ENCODE measurements around the gene TSHB.
"Not testable (repeated sequence)": the region's sequence is repeated elsewhere in the genome, so short reads cannot be mapped to it uniquely, and the experiment has no call there.

The TSHB gene

DNA sequence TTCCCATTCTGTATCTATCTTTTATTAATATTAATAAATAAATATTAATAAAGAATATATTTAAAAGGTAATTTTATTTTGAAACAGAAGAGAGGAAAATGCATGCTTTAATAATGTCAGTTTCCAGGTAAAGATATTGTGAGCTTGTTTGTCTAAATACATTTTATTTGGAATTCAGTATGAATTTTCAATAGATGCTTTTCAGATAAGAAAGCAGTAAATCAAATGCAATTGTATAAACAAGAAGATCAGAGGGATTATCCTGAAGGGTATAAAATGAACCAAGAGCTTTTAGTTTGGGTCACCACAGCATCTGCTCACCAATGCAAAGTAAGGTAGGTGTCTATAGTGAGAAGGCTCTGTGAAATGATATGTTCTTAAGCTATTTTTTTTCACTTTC lies at the start of gene TSHB:
TSS of gene TSHB (plus strand) at position 301 of the 400 bp plus-strand sequence. CDS start 3,537 bp downstream, outside the sequence.
- no peak for FAIRE-seq
- no peak for DNase-seq (ENCODE audit: low spot score)

DNA sequence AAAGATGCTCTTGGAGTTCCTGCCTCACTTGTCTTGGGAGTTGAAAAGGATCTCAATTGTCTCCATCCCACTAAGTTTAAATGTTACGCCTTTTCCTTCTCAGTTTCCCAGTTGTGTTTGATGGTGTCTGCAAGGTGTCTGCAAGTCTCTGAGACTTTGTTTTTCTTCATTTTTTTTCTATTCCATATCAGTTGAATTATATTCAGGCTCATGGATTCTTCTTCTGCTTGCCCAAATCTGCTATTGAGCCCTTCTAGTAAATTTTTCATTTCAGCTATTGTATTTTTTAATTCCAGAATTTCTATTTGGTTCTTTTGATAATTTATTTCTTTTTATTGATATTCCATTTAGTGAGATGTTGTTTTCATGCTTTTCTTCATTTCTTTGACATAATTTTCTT lies 47.4 kb upstream of the TSHB start:
- DNase-seq (ENCODE audit: low spot score) = no peak
- FAIRE-seq = no peak

DNA sequence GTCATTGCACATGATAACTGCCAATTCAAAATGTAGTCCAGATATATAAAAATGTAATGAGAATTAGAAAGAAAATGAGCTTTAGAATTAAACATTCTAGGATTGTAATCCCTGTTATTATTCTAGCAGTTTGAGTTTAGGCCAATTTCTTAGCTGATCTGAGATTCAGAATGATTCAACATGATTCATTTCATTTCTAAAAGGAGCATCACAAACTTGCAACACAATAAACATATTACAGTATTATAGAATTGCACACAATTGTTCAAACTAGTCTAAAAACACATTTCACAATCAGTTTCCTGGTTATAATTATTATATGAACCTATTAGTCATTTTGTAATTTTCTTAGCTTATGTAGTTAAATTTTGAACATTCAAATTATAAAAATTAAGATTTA lies 43.3 kb upstream of the TSHB start:
- no peak for DNase-seq (ENCODE audit: low spot score)
- FAIRE-seq = no peak

DNA sequence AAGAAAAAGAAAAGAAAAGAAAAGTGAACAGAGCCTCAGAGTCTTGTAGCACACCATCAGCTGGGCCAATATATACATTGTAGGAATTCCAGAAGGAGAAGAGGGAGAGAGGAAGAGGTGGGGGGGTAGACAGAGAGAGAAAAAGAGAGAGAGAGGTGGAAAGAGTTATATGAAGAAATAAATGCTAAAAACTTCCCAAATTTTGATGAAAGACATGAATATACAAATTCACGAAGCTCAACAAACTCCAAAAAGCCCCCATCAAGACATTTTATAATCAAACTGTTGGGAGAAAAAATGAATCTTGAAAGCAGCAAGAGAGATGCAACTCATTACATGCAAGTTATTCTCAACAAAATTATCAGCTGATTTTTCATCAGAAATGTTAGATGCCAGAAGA lies 41.5 kb upstream of the TSHB start:
- FAIRE-seq (no peak), DNase-seq (ENCODE audit: low spot score) (no peak)

DNA sequence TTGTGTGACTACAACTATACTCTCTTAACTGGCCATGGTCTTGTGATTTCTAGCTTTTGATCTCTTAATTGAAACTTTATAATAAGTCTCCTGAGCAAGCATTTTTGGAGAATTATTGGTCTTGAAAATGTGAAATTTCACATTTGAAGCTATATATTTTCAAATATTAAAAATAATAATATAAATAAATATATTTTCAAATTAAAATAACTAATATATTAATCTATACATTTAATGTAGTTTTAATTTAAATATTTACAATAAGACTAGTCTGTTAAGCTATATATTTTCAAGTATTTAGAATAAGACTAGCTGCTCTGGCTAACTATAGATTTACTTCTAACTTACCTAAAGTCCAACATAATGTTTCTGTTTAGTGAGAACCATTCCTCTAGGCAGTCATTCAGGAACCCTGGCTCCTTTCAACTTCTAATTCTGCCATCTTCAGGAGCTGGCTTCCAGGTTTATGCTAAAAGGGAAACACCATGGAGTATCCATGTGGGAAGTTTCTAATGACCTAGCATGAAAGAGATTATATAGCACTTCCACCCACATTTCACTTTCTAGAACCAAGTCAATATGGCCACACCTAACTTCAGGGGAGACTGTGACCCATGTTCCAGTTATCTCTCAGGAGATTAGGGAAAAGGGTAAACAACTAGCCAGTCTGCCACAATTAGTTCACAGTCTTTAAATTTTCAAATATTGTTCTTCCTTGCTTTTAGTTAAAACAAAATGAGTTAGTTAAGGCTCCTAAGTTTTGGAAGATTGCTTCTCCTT lies 31.9 kb upstream of the TSHB start:
- no peak for DNase-seq (ENCODE audit: low spot score)
- no peak for FAIRE-seq

DNA sequence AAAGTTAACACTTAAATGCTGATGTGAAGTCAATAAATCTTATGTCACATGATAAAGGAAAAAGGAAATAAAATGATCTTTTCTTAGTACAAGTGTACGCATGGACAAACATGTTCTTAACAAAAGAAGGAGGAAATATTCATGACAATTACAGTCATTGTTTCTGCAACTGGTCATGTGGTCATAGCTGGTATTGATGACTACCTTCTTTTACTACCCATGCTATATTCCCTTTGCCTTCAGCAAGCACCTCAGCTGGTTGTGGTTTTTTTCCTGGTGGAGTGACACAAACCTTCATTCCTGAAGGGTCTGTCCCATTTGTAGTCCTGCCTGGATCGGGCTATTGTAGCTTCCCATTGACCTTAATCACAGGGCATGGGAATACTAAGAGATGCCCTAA lies 23.4 kb upstream of the TSHB start:
- no peak for FAIRE-seq
- DNase-seq (ENCODE audit: low spot score) = no peak

DNA sequence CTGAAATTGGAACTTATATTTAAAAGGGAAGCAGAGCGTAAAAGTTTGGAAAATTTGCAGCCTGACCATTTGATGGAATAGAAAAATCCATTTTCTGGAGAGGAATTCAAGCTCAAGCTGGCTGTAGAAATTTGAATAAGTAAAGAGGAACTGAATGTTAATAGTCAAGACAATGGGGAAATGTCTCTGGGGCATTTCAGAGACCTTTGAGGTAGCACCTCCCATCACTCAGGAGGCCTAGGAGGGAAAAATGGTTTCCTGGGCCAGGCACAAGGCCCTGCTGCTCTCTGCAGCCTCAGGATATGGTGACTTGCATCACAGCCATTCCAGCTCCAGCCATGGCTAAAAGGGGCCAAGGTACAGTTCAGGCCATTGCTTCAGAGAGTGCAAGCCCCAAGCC lies 17.6 kb upstream of the TSHB start:
- no peak for FAIRE-seq
- DNase-seq (ENCODE audit: low spot score) = no peak

DNA sequence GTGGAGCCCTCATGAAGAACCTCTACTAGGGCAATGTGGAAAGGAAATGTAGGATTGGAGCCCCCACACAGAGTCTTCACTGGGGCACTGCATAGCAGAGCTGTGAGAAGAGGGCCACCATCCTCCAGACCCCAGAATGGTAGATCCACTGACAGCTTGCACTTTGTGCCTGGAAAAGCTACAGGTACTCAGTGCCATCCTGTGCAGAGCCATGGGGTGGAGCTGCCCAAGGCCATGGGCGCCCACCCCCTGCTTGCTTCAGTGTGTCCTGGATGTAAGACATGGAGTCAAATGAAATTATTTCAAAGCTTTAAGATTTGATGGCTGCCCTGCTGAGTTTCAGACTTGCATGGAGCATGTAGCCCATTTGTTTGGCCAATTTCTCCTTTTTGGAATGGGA lies 17.2 kb upstream of the TSHB start:
- no peak for FAIRE-seq
- DNase-seq (ENCODE audit: low spot score) = no peak

DNA sequence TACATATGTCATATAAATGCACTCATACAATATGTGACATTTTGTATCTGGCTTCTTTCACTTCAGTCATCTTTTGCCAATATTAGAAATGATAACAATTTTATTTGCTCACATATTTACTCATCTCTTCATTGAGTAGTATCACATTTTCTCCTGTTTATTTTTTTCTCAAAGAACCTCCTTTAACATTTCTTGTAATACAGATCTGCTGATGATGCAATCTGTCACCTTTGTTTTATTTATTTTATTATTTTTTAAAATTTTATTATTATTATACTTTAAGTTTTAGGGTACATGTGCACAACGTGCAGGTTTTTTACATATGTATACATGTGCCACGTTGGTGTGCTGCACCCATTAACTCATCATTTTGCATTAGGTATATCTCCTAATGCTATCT lies 15.8 kb upstream of the TSHB start:
- no peak for FAIRE-seq
- DNase-seq (ENCODE audit: low spot score) = no peak

DNA sequence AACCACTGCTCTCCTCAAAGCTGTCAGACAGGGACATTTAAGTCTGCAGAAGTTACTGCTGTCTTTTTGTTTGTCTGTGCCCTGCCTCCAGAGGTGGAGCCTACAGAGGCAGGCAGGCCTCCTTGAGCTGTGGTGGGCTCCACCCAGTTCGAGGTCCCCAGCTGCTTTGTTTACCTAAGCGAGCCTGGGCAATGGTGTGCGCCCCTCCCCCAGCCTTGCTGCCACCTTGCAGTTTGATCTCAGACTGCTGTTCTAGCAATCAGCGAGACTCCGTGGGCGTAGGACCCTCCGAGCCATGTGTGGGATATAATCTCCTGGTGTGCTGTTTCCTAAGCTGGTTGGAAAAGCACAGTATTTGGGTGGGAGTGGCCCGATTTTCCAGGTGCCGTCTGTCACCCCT lies 10.1 kb upstream of the TSHB start:
- not testable (repeated sequence) for FAIRE-seq; DNase-seq (ENCODE audit: low spot score)

DNA sequence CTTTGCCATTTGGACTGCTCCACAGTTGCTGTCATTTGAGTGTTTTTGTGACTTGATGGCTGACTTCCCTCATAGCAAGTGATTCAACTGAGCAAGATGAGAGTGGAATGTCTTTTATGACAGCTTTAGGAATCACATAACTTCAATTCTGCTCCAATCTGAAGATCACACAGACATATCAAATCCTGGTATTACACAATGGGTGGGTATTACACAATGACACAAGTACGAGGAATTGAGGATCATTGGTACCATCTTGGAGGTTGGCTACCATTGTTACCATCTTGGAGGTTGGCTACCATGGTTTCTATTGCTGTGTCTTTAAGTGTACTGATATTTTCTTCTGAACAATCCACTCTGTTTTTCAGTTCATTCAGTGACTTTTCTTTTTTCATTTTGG lies 8.5 kb upstream of the TSHB start:
- no peak for DNase-seq (ENCODE audit: low spot score)
- no peak for FAIRE-seq

DNA sequence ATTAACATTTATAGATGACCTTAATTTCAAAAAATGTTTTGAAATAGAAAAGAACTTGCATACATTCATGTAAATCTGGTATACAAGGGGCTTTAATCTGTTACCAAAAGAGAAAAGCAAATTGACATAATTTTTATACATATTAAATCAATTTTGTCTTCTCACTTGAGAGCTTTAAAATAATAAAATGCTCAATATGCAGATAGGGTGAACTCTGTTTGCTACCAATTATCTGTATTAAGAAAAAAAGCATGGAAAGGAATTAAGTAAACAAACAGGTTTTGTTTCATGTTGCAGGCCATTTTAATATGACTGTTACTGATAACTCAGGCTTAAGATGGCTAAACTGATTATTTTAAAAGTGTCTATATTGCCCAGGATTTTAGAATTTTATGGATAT lies 6.0 kb upstream of the TSHB start:
- no peak for FAIRE-seq
- no peak for DNase-seq (ENCODE audit: low spot score)

DNA sequence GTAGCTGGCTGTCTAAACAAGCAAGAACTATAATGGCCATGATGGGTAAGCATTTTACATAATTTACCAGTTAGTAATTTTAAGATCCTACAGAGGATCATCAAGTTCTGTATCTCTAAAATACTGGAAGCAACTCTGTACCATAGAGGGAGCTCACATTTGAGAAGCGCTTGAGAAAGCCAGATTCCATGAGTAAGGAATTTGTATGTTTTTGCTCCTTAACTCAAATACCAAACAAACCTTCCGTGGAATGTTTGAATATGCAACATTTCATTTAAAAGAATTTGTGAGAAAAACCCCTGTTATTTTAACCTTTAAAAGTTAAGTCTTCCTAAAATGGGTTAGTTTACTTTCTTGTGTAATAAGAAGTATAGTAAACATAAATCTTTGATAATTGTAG lies 2.0 kb downstream of the TSHB start:
- DNase-seq (ENCODE audit: low spot score) = no peak
- no peak for FAIRE-seq

DNA sequence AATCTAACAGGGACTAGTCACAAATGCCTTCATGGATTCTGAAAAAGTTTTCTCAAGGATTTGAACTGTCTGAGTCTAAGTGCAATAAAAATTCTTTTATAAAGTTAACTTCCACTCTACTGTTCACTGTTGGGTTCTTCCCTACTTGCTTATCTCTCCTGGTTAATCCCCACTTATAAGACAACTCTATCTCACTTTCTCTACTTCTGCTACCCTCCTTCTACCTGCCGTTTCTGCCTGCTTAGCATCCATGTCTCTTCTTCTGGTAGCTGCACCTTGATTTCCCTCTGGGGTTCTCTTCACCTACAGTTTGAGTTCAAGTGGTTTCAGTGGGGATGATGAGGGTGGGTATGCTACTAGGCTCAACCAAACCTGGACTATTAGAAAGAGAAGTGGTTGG lies 6.0 kb downstream of the TSHB start:
- FAIRE-seq (no peak), DNase-seq (ENCODE audit: low spot score) (no peak)

DNA sequence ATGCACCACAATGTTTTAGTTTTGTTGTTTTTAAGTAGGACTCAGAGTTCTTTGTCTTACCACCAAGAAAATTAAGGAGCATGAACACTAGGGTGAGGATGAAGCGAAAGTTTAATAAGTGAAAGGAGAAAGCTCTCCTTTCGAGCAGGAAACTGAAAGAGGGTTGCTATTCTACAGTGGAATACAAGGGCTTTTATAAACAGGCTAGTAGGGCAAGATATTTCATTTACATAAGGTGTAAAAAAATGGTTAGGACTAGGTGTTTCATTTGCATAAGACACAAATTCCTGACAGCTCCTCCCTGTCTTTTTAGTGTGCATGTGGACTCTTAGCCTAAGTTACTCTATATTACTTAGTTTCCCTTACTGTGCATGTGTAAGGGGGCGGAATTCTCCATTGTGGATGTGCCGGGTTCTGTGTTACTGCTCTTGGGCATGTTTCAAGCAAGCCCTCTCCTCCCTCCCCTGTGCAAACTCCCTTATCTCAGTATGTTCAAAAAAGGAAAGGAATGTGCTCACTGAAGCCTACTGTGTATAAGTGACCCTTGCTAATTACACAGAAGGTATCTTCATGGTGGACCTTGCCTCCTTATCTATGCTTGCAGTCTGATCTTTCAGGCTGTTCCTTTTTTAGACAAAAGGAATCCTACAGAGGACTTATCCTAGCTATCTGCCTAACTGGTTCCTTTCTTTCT lies 7.3 kb downstream of the TSHB start:
- no peak for DNase-seq (ENCODE audit: low spot score)
- FAIRE-seq = no peak

DNA sequence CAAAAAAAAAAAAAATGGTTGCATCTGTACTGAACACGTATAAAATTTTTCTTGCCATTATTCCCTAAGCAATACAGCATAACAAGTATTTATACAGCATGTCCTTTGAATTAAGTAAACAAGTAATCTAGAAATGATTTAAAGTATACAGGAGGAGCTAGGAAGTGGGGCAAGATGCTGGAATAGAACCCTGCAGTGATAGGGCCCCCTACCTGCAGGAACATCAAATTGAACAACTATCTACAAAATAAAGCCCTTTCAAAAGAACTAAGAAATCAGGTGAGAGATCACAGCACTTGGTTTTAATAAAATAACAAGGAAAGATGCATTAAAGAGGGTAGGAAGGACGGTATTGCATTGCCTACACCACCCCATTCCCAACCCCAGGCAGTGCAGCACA lies 10.9 kb downstream of the TSHB start:
- DNase-seq (ENCODE audit: low spot score) (no peak), FAIRE-seq (no peak)

DNA sequence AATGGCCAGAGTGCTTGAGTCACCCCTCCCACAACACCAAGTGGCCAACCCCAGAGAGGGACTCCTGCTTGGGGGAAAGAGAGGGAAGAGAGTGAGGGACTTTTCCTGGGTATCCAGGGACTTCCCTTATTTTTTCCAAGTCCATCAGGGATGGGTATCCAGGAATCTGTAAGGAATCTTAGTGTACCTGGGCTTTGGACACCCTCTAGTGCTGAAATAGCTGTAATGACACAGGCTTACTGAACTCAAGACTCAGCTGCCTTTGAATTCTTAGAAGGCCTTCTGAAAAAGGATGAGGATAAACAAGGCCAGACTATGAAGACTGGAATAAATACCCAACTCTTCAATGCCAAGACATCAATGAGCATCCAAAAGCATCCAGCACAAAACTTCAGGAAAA lies 12.0 kb downstream of the TSHB start:
- peak; percentile 38 for DNase-seq (ENCODE audit: low spot score)
- FAIRE-seq = no peak

DNA sequence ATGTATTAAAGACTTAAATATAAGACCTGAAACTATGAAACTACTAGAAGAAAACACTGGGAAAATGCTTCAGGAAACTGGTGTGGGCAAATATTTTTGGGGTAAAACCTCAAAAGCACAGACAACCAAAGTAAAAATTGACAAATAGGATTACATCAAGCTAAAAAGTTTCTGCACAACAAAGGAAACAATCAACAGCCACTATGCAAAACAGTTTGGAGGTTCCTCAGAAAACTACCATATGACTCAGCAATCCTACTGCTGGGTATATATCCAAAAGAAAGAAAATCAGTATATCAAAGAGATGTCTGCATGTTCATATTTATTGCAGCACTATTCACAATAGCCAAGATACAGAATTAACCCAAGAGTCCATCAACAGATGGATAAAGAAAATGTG lies 17.1 kb downstream of the TSHB start:
- DNase-seq (ENCODE audit: low spot score) = no peak
- no peak for FAIRE-seq

DNA sequence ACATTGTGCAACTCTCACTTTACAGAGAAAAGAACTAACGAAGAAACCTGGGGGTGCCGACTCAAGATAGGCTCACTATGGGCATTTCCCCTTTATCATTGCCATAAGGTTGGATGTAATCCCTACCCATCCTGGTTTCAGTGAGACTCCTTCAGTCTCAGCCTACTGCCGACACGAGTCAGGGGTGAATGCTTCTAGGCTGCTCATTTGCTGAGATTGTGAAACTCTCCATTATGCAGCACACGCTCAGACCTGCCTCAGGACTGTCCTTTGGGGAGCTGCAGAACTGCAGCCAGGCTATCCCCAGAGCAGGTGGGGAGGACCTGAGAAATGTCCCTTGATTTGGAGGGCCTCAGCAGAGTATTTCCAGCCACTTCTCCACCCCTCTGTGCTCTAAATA lies 22.2 kb downstream of the TSHB start:
- no peak for DNase-seq (ENCODE audit: low spot score)
- no peak for FAIRE-seq

DNA sequence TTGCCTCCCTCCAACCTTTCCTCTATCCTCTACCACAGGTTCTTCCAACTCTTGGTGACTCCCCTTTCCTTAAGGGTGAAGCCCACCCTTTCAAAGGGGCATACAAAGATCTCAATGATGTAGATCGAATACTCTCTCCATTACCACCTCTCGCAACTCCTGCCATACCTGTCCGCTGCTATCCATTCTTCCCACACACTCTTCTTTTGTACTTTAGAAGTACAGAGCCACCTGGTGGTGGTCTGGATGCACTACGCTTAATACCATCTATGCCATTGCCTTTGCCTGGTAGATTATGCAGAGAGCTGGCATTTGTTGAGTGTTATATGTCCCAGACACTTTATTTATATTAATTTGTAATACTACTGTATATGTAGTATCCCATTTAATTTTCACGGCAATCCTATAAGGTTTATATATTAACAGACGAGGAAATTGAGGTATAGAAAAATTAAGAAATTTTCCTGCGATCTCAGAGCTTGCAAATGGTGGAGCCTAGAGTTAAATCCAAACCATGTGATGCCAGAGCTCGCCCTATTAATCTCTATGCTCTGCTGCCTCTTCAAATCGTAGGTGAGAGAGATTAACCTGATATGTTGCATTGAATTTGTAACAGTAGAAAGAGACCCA lies 22.9 kb downstream of the TSHB start:
- DNase-seq (ENCODE audit: low spot score) (peak; percentile 72), FAIRE-seq (peak; percentile 83)

DNA sequence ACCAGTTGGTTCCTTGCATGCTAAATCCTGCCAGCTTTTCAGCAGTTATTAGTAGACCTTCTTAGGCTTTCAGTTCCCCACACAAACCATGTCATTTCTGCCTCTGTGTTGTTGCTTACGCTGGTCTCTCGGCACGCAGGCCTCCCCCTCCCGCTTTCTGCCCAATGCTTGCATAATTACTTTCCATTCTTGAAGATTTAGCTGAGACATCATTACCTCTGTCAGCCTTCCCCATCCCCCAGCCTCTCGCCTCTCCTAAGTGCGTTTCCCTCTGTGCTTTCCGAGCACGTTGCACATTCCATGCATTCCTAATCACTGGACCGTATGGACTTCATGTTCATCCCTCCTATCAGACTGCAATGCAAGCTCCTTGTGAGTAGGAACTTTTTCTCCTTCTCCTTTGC lies 26.8 kb downstream of the TSHB start:
- peak; percentile 85 for FAIRE-seq
- DNase-seq (ENCODE audit: low spot score) = peak; percentile 72

DNA sequence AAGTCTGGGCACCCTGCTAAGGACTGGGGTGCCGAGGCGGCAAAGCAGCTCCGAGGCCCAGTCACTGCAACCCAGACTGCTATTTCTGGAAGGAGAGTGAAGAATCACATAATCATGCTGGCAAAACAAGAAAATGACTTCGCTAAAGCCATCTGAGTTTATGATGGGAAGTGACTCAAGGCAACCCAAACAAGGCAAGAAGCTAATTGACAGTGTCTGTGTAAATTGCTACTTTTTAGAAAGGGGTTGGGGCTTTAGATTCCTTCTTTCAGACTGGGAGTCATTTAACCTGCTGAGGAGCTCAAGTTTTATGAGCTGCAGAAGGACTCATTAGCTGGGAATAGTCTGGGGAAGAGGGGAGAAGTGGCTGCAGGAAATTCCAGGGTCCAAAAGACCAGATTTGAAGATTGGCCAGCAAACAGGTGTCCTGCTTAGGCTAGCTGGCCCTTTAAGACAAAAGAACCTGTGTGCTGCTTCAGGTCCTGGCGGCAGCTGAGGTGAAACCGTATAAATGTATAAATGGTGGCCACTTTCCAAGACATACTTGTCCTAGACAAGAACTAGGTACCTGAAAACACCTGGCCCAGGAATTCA lies 28.1 kb downstream of the TSHB start:
- DNase-seq (ENCODE audit: low spot score) (no peak), FAIRE-seq (peak; percentile 44)
